SU-DHL-6 (cell line): ENCODE measurements around the gene HOXC11.

ENCODE experiments used
- H2AFZ ChIP-seq: fragments of 200-600 bp; sonication (generic); 2 replicates; pipeline ENCODE4 v1.6.1; 2014; ENCODE audit warnings: low read depth, mild to moderate bottlenecking, moderate library complexity, mixed read lengths, antibody characterized with exemption, low read length; ENCODE audit not compliant: severe bottlenecking
- H3F3A ChIP-seq: fragments of 200-600 bp; shearing (Covaris generic); 2 replicates; pipeline ENCODE4 v1.6.0; 2016; ENCODE audit warnings: antibody characterized with exemption, mild to moderate bottlenecking; ENCODE audit not compliant: insufficient read depth
- H3K27ac ChIP-seq: fragments of 200-600 bp; sonication (generic); 2 replicates; pipeline ENCODE4 v1.5.1; 2016; ENCODE audit warnings: low read depth, mild to moderate bottlenecking, low read length, moderate library complexity, mixed read lengths
- H3K27me3 ChIP-seq: fragments of 200-600 bp; sonication (generic), shearing (Covaris generic); 2 replicates; pipeline ENCODE4 v1.6.0; 2014; ENCODE audit warnings: mild to moderate bottlenecking, low read length
- H3K36me3 ChIP-seq: fragments of 200-600 bp; sonication (generic); 2 replicates; pipeline ENCODE4 v1.6.1; 2014; ENCODE audit warnings: mild to moderate bottlenecking, low read length, mixed read lengths
- H3K4me2 ChIP-seq: fragments of 300-600, 200-600 bp; shearing (Covaris generic), sonication (generic); 2 replicates; pipeline ENCODE4 v1.6.0; 2014; ENCODE audit warnings: low read length, low read depth, mild to moderate bottlenecking; ENCODE audit not compliant: poor library complexity, severe bottlenecking
- H3K4me3 ChIP-seq: fragments of 200-600 bp; sonication (generic); 2 replicates; pipeline ENCODE4 v1.5.1; 2014; ENCODE audit warnings: antibody characterized with exemption, low read length, mild to moderate bottlenecking, mixed read lengths; ENCODE audit not compliant: insufficient read depth, poor library complexity, severe bottlenecking
- H3K79me2 ChIP-seq: fragments of 200-600 bp; sonication (generic); 2 replicates; pipeline ENCODE4 v1.6.1; 2014; ENCODE audit warnings: mild to moderate bottlenecking, low read length, moderate library complexity; ENCODE audit not compliant: insufficient read depth
- H3K9ac ChIP-seq: fragments of 200-600 bp; sonication (generic); 2 replicates; pipeline ENCODE4 v1.7.0; 2014; ENCODE audit warnings: mild to moderate bottlenecking, low read length
- H3K9me2 ChIP-seq: fragments of 200-600 bp; sonication (generic); replicated peaks from 2 replicates; pipeline ENCODE4 v1.6.1; 2014; ENCODE audit warnings: low read length; ENCODE audit not compliant: insufficient read depth
- H3K9me3 ChIP-seq: fragments of 200-600 bp; sonication (generic); 2 replicates; pipeline ENCODE4 v1.6.1; 2014; ENCODE audit warnings: low read length, mixed read lengths; ENCODE audit not compliant: insufficient read depth
- H4K20me1 ChIP-seq: fragments of 200-600 bp; sonication (generic); 2 replicates; pipeline ENCODE4 v1.6.1; 2014; ENCODE audit warnings: low read depth, mild to moderate bottlenecking, antibody characterized with exemption, low read length, moderate library complexity, mixed read lengths
- EZH2phosphoT487 ChIP-seq: fragments of 200-600 bp; sonication (generic), shearing (Covaris generic); conservative IDR thresholded peaks from 2 replicates; pipeline ENCODE4 v1.6.1; 2018; ENCODE audit warnings: mild to moderate bottlenecking, antibody characterized with exemption, low read length, moderate library complexity, mixed read lengths
- TF ChIP-seq, protein P1 (sequence below): fragments of 200-600 bp; sonication (generic); IDR thresholded peaks from one replicate; pipeline ENCODE4 v1.5.1; 2017; ENCODE audit warnings: antibody characterized with exemption, mild to moderate bottlenecking, low read length, moderate library complexity; ENCODE audit not compliant: insufficient read depth, poor library complexity, severe bottlenecking

The HOXC11 gene

DNA sequence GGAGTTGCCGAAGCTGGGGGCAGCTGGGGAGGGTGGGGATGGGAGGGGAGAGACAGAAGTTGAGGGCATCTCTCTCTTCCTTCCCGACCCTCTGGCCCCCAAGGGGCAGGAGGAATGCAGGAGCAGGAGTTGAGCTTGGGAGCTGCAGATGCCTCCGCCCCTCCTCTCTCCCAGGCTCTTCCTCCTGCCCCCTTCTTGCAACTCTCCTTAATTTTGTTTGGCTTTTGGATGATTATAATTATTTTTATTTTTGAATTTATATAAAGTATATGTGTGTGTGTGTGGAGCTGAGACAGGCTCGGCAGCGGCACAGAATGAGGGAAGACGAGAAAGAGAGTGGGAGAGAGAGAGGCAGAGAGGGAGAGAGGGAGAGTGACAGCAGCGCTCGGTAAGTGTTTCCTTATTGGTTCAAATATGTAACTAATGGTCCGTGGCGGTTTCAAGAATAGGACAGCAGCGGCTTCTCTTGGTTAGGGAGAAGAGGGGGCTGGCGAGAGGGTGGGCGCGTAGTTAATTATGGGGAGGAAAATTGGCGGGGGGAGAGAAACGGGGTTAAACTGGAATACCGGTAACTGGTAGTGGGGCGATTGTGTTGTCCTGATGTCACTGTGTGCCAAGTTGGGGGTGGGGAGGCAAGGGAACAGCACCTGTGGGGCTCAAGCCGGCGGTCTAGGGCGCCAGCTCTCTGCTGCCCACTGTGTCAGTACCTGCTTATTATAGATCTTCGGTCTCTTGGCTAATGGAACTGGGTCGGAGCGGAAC, 44.3 kb downstream of the HOXC11 start:
- H4K20me1 ChIP-seq, result no peaks in the 10 kb centered on the region
- H3F3A ChIP-seq, result peaks cover 2% of the 10 kb centered on the region; the same call in 1 of the 2 replicates
- H3K9me2 ChIP-seq, result no peaks in the 10 kb centered on the region
- no peaks in the 10 kb centered on the region for H3K79me2 ChIP-seq
- peak overlapping the region; percentile 97 for H2AFZ ChIP-seq
- peak overlapping the region; percentile 69 for H3K9ac ChIP-seq
- H3K9me3 ChIP-seq, result no peaks in the 10 kb centered on the region
- peak overlapping the region; percentile 62 for H3K4me3 ChIP-seq
- TF ChIP-seq EZH2phosphoT487, result no peak
- TF ChIP-seq, protein P1, sequence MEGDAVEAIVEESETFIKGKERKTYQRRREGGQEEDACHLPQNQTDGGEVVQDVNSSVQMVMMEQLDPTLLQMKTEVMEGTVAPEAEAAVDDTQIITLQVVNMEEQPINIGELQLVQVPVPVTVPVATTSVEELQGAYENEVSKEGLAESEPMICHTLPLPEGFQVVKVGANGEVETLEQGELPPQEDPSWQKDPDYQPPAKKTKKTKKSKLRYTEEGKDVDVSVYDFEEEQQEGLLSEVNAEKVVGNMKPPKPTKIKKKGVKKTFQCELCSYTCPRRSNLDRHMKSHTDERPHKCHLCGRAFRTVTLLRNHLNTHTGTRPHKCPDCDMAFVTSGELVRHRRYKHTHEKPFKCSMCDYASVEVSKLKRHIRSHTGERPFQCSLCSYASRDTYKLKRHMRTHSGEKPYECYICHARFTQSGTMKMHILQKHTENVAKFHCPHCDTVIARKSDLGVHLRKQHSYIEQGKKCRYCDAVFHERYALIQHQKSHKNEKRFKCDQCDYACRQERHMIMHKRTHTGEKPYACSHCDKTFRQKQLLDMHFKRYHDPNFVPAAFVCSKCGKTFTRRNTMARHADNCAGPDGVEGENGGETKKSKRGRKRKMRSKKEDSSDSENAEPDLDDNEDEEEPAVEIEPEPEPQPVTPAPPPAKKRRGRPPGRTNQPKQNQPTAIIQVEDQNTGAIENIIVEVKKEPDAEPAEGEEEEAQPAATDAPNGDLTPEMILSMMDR, result no peak
- peak overlapping the region; percentile 37; the same call in 1 of the 2 replicates for H3K27ac ChIP-seq
- H3K4me2 ChIP-seq, result peak overlapping the region; percentile 82
- H3K27me3 ChIP-seq, result 0 out of 2 replicates have a peak, but pooled peaks cover 6% of the 10 kb centered on the region
- H3K36me3 ChIP-seq, result no peaks in the 10 kb centered on the region

DNA sequence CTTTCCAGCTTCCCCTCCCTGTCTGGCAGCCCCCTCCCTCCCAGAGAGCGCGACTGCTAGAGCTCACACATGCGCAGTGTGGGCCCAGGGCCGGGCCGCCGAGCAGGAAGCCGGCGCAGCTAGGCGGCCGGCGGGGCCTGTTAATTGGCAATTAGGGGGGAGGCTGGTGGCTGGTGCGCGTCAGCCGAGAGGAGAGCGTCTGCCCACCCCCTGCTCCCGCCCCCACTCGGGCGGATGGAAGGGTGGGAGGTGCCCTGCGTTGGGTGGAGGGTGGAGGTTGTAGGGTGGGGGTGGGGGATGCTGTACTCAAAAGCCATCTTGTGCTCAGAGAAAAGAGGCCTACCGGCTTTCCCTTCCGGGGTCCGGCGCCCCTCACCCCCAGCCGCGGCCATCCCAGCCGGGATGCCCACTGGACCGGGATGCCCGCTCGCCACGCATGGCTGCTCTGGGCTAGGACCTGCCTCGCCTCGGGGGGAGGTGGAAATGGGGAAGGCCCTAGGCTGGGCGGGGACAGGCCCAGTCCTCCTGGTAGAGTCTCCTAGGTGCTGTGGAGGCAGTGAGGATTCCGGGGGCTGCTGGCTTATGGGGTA, 45.0 kb downstream of the HOXC11 start:
- Histone ChIP-seq H4K20me1 (no peaks in the 10 kb centered on the region), H3K9ac (peak overlapping the region; percentile 69), H3F3A (no peaks in the 10 kb centered on the region), H3K4me2 (peak overlapping the region; percentile 82), H2AFZ (peak overlapping the region; percentile 97), H3K79me2 (no peaks in the 10 kb centered on the region), H3K27me3 (0 out of 2 replicates have a peak, but pooled peaks cover 2% of the 10 kb centered on the region), H3K27ac (peak overlapping the region; percentile 46), H3K9me2 (no peaks in the 10 kb centered on the region), H3K4me3 (peak overlapping the region; percentile 62), H3K9me3 (no peaks in the 10 kb centered on the region), H3K36me3 (no peaks in the 10 kb centered on the region)
- TF ChIP-seq EZH2phosphoT487, result no peak
- TF ChIP-seq, protein P1, result no peak

DNA sequence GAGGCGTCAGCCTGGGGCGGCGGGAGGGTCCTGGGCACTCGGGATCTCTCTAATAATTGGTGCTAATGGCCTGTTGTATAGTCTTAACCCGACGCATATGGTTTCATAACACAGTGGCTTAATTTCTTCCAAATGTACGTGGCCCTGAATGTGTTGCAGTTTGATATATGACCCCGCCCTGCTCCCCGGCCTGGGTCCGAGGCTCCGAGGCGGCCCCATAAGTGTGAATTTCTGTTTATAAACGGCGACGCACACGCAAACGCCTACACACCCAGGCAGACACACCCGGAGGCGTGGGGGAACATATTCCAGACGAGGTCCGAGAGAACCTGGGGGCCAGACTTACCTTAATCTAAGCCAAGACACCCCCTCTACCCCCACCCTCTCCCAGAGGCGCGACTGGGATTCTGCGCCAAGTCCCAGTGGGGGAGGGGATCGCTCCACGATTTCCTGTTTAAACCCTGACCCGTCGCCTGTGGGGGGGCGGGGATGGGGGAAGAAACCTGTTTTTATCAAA, 45.6 kb downstream of the HOXC11 start:
- Histone ChIP-seq H3K9me2 (no peaks in the 10 kb centered on the region), H3K9ac (peak overlapping the region; percentile 69)
- TF ChIP-seq, protein P1, result no peak
- TF ChIP-seq EZH2phosphoT487, result no peak

More for the DNA sequence above, 45.6 kb downstream of the HOXC11 start:
- Histone ChIP-seq H3K27me3 (no peaks in the 10 kb centered on the region), H3K79me2 (no peaks in the 10 kb centered on the region), H2AFZ (peak overlapping the region; percentile 97), H3K9me3 (no peaks in the 10 kb centered on the region), H3F3A (no peaks in the 10 kb centered on the region), H4K20me1 (no peaks in the 10 kb centered on the region), H3K27ac (peak overlapping the region; percentile 46), H3K4me3 (peak overlapping the region; percentile 62), H3K4me2 (peak overlapping the region; percentile 82), H3K36me3 (no peaks in the 10 kb centered on the region)
